A549 (cell line): ENCODE data around the gene VAMP1. TPM values are rescaled to one million over a fixed set of nuclear protein-coding genes. Genes with fewer than 3 reads are reported as not detected.

Experiments used
- ATAC-seq, 2 experiments: fragments of 200-7000 bp in 1 of 2; fragments of >200 bp in 1 of 2; cut with Nextera tagmentation in 1 of 2; cut with Tn5 transposase in 1 of 2; 3 replicates each; pipeline versions ENCODE4 v1.8.0 to v1.9.1; 2018 to 2020; ENCODE audit warnings: mild to moderate bottlenecking in 1 of 2, moderate library complexity in 1 of 2
- CTCF ChIA-PET: fragments of 300-600 bp; sonication (Branson Sonifier 250); formaldehyde crosslinking; extraction: SDS; loops from one replicate; lab custom pipeline; 2021; ENCODE audit warnings: antibody characterized with exemption, inconsistent platforms; lab: Yijun Ruan, JAX
- POLR2A ChIA-PET: fragments of 350-600 bp; formaldehyde crosslinking; extraction: SDS; loops from one replicate; lab custom pipeline; 2021; ENCODE audit warnings: antibody characterized with exemption, inconsistent platforms; lab: Yijun Ruan, JAX
- DNase-seq, 2 experiments: peaks; one replicate each; pipeline versions ENCODE4 v3.0.0 to v3.0.0-alpha.2; 2011 to 2016; ENCODE audit warnings: low read depth in 1 of 2, low spot score in 1 of 2
- FAIRE-seq: peaks from 2 replicates; lab custom pipeline; 2011; peaks lifted over from hg19 to GRCh38; lab: Jason Lieb, UNC
- H3K27ac ChIP-seq, 2 experiments: fragments of >200 bp; sonication (Bioruptor Twin); formaldehyde crosslinking; 3 replicates each; pipeline ENCODE4 v1.5.1; 2016 to 2017
- H3K4me1 ChIP-seq: fragments of >200 bp; sonication (Bioruptor Twin); formaldehyde crosslinking; 3 replicates; pipeline ENCODE4 v1.6.1; 2016
- H3K4me2 ChIP-seq: fragments of >200 bp; sonication (Bioruptor Twin); formaldehyde crosslinking; 3 replicates; pipeline ENCODE4 v1.6.1; 2016
- H3K4me3 ChIP-seq: fragments of >200 bp; sonication (Bioruptor Twin); formaldehyde crosslinking; 3 replicates; pipeline ENCODE4 v1.5.1; 2016
- H3K9me3 ChIP-seq: fragments of >200 bp; sonication (Bioruptor Twin); formaldehyde crosslinking; 3 replicates; pipeline ENCODE4 v1.6.1; 2016
- BHLHE40 ChIP-seq: IDR thresholded peaks from 2 replicates; pipeline ENCODE4 v1.6.1; 2012; ENCODE audit warnings: low read depth, low read length, inconsistent platforms
- CBX2 ChIP-seq: fragments of 200-600 bp; sonication (generic); IDR thresholded peaks from 2 replicates; pipeline ENCODE4 v1.6.1; 2016; ENCODE audit warnings: low read depth, mild to moderate bottlenecking, borderline replicate concordance
- CBX8 ChIP-seq: fragments of 200-600 bp; sonication (generic); IDR thresholded peaks from 2 replicates; pipeline ENCODE4 v1.6.1; 2016
- FOXS1 ChIP-seq: fragments of 250-450 bp; sonication (Bioruptor Pico); IDR thresholded peaks from 2 replicates; pipeline ENCODE4 v1.5.0; 2020; ENCODE audit warnings: mild to moderate bottlenecking, moderate library complexity
- HDAC2 ChIP-seq: fragments of 200-600 bp; sonication (generic); IDR thresholded peaks from 2 replicates; pipeline ENCODE4 v1.6.1; 2016
- HEYL ChIP-seq: fragments of 250-450 bp; sonication (Bioruptor Pico); IDR thresholded peaks from 2 replicates; pipeline ENCODE4 v1.8.0; 2021; ENCODE audit warnings: mild to moderate bottlenecking, moderate library complexity
- HOXB13 ChIP-seq: fragments of 250-450 bp; sonication (Bioruptor Pico); IDR thresholded peaks from 2 replicates; pipeline ENCODE4 v1.5.0; 2020; ENCODE audit warnings: low read depth, mild to moderate bottlenecking, moderate library complexity
- HOXB5 ChIP-seq: fragments of 250-450 bp; sonication (Bioruptor Pico); IDR thresholded peaks from 2 replicates; pipeline ENCODE4 v1.5.0; 2020; ENCODE audit warnings: mild to moderate bottlenecking, moderate library complexity
- JUN ChIP-seq, 2 experiments: fragments of >200 bp; sonication (Bioruptor Twin); formaldehyde crosslinking; IDR thresholded peaks; 2 replicates in 1 of 2; 3 replicates in 1 of 2; pipeline ENCODE4 v1.6.1; 2016 to 2017
- NPAS2 ChIP-seq: fragments of 250-450 bp; sonication (Bioruptor Pico); IDR thresholded peaks from 2 replicates; pipeline ENCODE4 v1.8.0; 2022; ENCODE audit warnings: mild to moderate bottlenecking, moderate library complexity, borderline replicate concordance
- NR3C1 ChIP-seq: fragments of >200 bp; sonication (Bioruptor Twin); formaldehyde crosslinking; IDR thresholded peaks from 3 replicates; pipeline ENCODE4 v1.6.1; 2017
- PHF8 ChIP-seq: fragments of 200-600 bp; sonication (generic); IDR thresholded peaks from 2 replicates; pipeline ENCODE4 v1.6.1; 2016; ENCODE audit warnings: low read depth, mild to moderate bottlenecking, antibody characterized with exemption, moderate library complexity, borderline replicate concordance
- POLR2A ChIP-seq: IDR thresholded peaks from 2 replicates; pipeline ENCODE4 v1.6.1; 2012; ENCODE audit warnings: mild to moderate bottlenecking, low read length
- POLR2AphosphoS2 ChIP-seq: conservative IDR thresholded peaks from 2 replicates; pipeline ENCODE4 v1.6.1; 2012; ENCODE audit warnings: low read length, improper control_type of control experiment, inconsistent platforms
- RARB ChIP-seq: fragments of 250-450 bp; sonication (Bioruptor Pico); IDR thresholded peaks from 2 replicates; pipeline ENCODE4 v1.8.0; 2021; ENCODE audit warnings: mild to moderate bottlenecking, moderate library complexity
- RFX5 ChIP-seq: fragments of 450-650 bp; IDR thresholded peaks from 2 replicates; pipeline ENCODE4 v1.7.1; 2014; ENCODE audit warnings: antibody characterized with exemption, mild to moderate bottlenecking, moderate library complexity
- SMC3 ChIP-seq: fragments of >200 bp; sonication (Bioruptor Twin); formaldehyde crosslinking; IDR thresholded peaks from 3 replicates; pipeline ENCODE4 v1.6.1; 2018; ENCODE audit warnings: inconsistent platforms
- TFCP2L1 ChIP-seq: fragments of 250-450 bp; sonication (Bioruptor Pico); IDR thresholded peaks from 2 replicates; pipeline ENCODE4 v1.5.0; 2021; ENCODE audit warnings: mild to moderate bottlenecking
- TP53 ChIP-seq: fragments of 250-450 bp; sonication (Bioruptor Pico); IDR thresholded peaks from 2 replicates; pipeline ENCODE4 v1.5.0; 2021; ENCODE audit warnings: mild to moderate bottlenecking, moderate library complexity
- ZNF302 ChIP-seq: fragments of 250-450 bp; sonication (Bioruptor Pico); IDR thresholded peaks from 2 replicates; pipeline ENCODE4 v1.9.0; 2021; ENCODE audit warnings: inconsistent platforms, mild to moderate bottlenecking, moderate library complexity
- WGBS: methylation state at CpG from one replicate; pipeline ENCODE4 v1.1.6; 2017; ENCODE audit errors: missing lambda C conversion rate; 5-methylcytosine and 5-hydroxymethylcytosine counted together
- polyA plus RNA-seq, 4 experiments: library from polyadenylated mRNA; depleted of rRNA in 3 of 4; stranded (reverse); fragments of >200 nt; fragmentation: RNase III in 1 of 4; extraction: RNeasy Plus Mini Kit Qiagen cat#74134 plus additional on column Dnase treatment in 1 of 4; gene quantifications; 2 replicates in 3 of 4; 3 replicates in 1 of 4; pipeline ENCODE4 v1.2.3, GENCODE V29; 2011 to 2017
- TF ChIP-seq, protein P1 (sequence below): fragments of >200 bp; sonication (Bioruptor Twin); formaldehyde crosslinking; IDR thresholded peaks from 3 replicates; pipeline ENCODE4 v1.6.1; 2016
- TF ChIP-seq, protein P2 (sequence below): fragments of 450-650 bp; IDR thresholded peaks from 2 replicates; pipeline ENCODE4 v1.6.1; 2014; ENCODE audit warnings: antibody characterized with exemption
- TF ChIP-seq, protein P3 (sequence below): fragments of 250-450 bp; sonication (Bioruptor Pico); IDR thresholded peaks from 2 replicates; pipeline ENCODE4 v1.5.0; 2021; ENCODE audit warnings: mild to moderate bottlenecking, moderate library complexity, borderline replicate concordance
- TF ChIP-seq, protein P4 (sequence below): fragments of 150-350 bp; IDR thresholded peaks from 2 replicates; pipeline ENCODE4 v1.6.1; 2014; ENCODE audit warnings: low read depth, mild to moderate bottlenecking, low read length
- TF ChIP-seq, protein P5 (sequence below): IDR thresholded peaks from 2 replicates; pipeline ENCODE4 v1.6.1; 2012; ENCODE audit warnings: low read depth, borderline replicate concordance
- TF ChIP-seq, protein P6 (sequence below): fragments of 250-450 bp; sonication (Bioruptor Pico); IDR thresholded peaks from 2 replicates; pipeline ENCODE4 v1.5.0; 2020; ENCODE audit warnings: low read depth, mild to moderate bottlenecking, moderate library complexity

VAMP1 gene
- polyA plus RNA-seq, 2 of the 4 experiments (the other 2 are of a cell fraction), result 17.6 to 22.7 TPM

DNA sequence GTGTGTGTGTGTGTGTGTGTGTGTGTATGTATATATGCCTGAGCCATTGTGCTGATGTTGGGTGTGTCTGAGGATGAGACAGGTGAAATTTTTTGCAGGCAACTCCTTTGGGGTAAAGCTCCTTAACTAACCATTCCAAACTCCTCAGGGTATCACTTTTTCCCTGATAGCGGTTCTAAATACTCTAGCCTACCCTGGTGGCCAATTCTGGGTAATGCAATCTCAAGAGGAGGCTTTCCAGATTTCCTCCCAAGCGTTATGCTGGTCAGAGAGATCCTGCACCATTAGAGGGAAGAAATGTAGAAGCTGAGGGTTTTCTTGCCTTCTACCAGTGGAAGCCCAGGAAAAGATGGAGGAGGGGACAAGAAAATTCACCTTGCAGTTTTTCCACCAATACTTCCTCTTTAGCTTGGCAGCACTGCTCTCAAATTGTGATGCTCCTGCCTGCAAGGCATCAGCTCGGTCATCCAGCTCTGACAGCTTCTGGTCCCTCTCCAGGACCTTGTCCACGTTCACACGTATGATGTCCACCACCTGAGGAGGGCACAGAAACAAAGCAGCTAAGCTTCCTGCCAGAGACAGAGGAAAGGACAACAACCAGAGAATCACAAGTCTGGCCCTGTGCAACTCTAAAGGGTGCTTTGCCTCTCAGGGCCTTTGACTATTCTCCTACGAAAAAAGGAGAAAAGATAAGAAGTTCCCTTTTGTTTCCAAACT lies 4.9 kb downstream of the VAMP1 start (continued):
- TF ChIP-seq, protein P1, sequence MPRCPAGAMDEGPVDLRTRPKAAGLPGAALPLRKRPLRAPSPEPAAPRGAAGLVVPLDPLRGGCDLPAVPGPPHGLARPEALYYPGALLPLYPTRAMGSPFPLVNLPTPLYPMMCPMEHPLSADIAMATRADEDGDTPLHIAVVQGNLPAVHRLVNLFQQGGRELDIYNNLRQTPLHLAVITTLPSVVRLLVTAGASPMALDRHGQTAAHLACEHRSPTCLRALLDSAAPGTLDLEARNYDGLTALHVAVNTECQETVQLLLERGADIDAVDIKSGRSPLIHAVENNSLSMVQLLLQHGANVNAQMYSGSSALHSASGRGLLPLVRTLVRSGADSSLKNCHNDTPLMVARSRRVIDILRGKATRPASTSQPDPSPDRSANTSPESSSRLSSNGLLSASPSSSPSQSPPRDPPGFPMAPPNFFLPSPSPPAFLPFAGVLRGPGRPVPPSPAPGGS, result no peak
- no peak for TF ChIP-seq FOXS1 (CRISPR knock-in tag)
- TF ChIP-seq ZNF302 (CRISPR knock-in tag), result no peak
- TF ChIP-seq SMC3, result peak; percentile 94
- no peak for TF ChIP-seq NPAS2 (CRISPR knock-in tag)
- TF ChIP-seq, protein P2, sequence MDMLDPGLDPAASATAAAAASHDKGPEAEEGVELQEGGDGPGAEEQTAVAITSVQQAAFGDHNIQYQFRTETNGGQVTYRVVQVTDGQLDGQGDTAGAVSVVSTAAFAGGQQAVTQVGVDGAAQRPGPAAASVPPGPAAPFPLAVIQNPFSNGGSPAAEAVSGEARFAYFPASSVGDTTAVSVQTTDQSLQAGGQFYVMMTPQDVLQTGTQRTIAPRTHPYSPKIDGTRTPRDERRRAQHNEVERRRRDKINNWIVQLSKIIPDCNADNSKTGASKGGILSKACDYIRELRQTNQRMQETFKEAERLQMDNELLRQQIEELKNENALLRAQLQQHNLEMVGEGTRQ, result no peak
- TF ChIP-seq, protein P3, sequence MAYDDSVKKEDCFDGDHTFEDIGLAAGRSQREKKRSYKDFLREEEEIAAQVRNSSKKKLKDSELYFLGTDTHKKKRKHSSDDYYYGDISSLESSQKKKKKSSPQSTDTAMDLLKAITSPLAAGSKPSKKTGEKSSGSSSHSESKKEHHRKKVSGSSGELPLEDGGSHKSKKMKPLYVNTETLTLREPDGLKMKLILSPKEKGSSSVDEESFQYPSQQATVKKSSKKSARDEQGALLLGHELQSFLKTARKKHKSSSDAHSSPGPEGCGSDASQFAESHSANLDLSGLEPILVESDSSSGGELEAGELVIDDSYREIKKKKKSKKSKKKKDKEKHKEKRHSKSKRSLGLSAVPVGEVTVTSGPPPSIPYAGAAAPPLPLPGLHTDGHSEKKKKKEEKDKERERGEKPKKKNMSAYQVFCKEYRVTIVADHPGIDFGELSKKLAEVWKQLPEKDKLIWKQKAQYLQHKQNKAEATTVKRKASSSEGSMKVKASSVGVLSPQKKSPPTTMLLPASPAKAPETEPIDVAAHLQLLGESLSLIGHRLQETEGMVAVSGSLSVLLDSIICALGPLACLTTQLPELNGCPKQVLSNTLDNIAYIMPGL, result no peak
- TF ChIP-seq RARB, result no peak
- TF ChIP-seq, protein P4, sequence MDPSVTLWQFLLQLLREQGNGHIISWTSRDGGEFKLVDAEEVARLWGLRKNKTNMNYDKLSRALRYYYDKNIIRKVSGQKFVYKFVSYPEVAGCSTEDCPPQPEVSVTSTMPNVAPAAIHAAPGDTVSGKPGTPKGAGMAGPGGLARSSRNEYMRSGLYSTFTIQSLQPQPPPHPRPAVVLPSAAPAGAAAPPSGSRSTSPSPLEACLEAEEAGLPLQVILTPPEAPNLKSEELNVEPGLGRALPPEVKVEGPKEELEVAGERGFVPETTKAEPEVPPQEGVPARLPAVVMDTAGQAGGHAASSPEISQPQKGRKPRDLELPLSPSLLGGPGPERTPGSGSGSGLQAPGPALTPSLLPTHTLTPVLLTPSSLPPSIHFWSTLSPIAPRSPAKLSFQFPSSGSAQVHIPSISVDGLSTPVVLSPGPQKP, result no peak
- no peak for TF ChIP-seq TP53 (CRISPR knock-in tag)
- TF ChIP-seq HDAC2, result no peak
- TF ChIP-seq, protein P5, sequence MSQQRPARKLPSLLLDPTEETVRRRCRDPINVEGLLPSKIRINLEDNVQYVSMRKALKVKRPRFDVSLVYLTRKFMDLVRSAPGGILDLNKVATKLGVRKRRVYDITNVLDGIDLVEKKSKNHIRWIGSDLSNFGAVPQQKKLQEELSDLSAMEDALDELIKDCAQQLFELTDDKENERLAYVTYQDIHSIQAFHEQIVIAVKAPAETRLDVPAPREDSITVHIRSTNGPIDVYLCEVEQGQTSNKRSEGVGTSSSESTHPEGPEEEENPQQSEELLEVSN, result no peak
- TF ChIP-seq POLR2AphosphoS2, result no peak
- TF ChIP-seq CBX8, result no peak
- TF ChIP-seq RFX5, result no peak
- TF ChIP-seq HOXB13 (CRISPR knock-in tag), result no peak

DNA sequence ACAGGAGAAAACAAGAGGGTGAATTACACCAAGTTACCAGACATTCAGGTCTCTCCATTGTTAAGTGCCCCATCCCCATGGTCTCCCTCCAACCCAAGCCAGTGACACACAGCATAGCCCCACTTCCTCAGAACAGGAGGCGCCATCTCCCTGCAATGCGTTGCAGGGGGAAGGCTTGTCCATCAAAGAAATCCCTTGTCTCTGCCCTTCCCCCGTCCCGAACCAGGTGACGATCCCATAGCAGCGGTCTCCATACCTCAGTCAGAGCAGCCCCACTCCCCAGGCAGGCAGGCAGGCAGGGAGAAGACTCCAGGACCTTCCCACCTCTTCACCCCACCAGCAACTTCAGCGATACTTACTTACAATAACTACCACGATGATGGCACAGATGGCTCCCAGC lies 5.9 kb downstream of the VAMP1 start:
- ChIA-PET CTCF (interaction anchor here (0.7 to 3.9 kb wide), 37 partner anchors 13 to 269 kb away, joined by 3 to 121 read pairs (median 11); partner anchors contain the start of genes CD27, GAPDH, MRPL51 and TAPBPL), POLR2A (no interaction called here)
- no peak for ATAC-seq
- Histone ChIP-seq H3K4me3 (no peak overlapping the region), H3K9me3 (no peaks in the 10 kb centered on the region), H3K27ac (peak overlapping the region in 1 of 2 experiments; percentile 47; a peak in 2 of 6 replicates), H3K4me1 (peaks cover 24% of the 10 kb centered on the region), H3K4me2 (no peak overlapping the region)
- no peak for FAIRE-seq
- TF ChIP-seq PHF8 (no peak), CBX2 (no peak), HOXB5 (CRISPR knock-in tag) (no peak), POLR2A (no peak), NR3C1 (no peak), SMC3 (no peak), JUN (IDR thresholded peaks at IDR 0.05) (no peak), BHLHE40 (no peak), HEYL (no peak), TFCP2L1 (CRISPR knock-in tag) (no peak)
- TF ChIP-seq, protein P3, result no peak
- TF ChIP-seq, protein P4, result no peak
- TF ChIP-seq, protein P2, result no peak
- TF ChIP-seq, protein P6, sequence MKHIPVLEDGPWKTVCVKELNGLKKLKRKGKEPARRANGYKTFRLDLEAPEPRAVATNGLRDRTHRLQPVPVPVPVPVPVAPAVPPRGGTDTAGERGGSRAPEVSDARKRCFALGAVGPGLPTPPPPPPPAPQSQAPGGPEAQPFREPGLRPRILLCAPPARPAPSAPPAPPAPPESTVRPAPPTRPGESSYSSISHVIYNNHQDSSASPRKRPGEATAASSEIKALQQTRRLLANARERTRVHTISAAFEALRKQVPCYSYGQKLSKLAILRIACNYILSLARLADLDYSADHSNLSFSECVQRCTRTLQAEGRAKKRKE (CRISPR knock-in tag), result no peak
- no peak for DNase-seq
- WGBS, result 85% methylated on average over 8 of the region's 8 CpGs
